Epithelial cell of esophagus (primary cell): ENCODE measurements around the gene DMBX1.

ENCODE experiments used
- DNase-seq: peaks from one replicate; pipeline ENCODE4 v3.0.0; 2010; ENCODE audit warnings: low read depth
- H3K4me3 ChIP-seq: 2 replicates; pipeline ENCODE4 v1.5.1; 2011; ENCODE audit warnings: mild to moderate bottlenecking, low read length, control low read depth
- TF ChIP-seq, protein P1 (sequence below): IDR thresholded peaks from 2 replicates; pipeline ENCODE4 v1.5.1; 2011; ENCODE audit warnings: low read depth, mild to moderate bottlenecking, low read length, control low read depth, inconsistent platforms; ENCODE audit not compliant: insufficient read depth; ENCODE audit errors: missing control alignments

The DMBX1 gene

DNA sequence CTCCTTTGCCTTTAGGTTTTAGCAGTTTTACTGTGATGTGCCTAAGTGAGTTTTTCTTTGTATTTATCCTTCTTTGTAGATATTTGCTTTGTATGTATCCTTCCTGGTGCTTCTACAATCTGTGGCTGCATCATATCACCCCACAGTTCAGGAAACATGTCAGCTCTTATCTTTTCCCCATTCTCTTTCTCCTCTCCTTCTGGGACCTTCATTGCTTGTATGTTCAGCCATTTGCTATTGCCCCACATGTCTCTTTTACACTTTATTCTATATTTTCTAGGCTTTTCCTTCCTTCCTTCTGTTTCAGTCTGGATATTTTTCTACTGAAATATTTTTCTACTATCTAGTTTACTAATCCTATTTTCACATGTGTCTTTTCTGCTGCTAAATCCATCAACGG is 46.9 kb downstream of the DMBX1 start:
- TF ChIP-seq, protein P1, sequence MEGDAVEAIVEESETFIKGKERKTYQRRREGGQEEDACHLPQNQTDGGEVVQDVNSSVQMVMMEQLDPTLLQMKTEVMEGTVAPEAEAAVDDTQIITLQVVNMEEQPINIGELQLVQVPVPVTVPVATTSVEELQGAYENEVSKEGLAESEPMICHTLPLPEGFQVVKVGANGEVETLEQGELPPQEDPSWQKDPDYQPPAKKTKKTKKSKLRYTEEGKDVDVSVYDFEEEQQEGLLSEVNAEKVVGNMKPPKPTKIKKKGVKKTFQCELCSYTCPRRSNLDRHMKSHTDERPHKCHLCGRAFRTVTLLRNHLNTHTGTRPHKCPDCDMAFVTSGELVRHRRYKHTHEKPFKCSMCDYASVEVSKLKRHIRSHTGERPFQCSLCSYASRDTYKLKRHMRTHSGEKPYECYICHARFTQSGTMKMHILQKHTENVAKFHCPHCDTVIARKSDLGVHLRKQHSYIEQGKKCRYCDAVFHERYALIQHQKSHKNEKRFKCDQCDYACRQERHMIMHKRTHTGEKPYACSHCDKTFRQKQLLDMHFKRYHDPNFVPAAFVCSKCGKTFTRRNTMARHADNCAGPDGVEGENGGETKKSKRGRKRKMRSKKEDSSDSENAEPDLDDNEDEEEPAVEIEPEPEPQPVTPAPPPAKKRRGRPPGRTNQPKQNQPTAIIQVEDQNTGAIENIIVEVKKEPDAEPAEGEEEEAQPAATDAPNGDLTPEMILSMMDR = no peak
- no peak overlapping the region for H3K4me3 ChIP-seq
- DNase-seq = no peak

DNA sequence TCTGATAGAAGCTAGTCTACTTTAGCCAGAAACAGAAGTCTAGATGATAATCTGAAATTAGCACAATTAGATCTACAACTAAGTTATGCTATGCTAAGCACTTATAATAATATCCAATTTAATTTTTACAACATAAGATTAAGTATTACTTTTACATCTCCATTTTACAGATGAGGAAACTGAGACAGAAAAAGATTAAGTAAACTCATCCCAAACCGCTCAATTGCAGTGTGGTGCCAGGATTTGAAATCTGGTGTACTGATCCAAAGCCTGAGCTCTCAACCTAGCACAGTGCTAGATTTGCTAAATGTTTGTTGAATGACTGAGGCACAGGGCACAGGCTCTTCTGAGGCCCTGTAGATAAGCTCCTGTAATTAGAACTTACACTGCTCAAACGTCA is 48.0 kb downstream of the DMBX1 start:
- no peak for DNase-seq
- H3K4me3 ChIP-seq = no peak overlapping the region
- TF ChIP-seq, protein P1 = no peak

DNA sequence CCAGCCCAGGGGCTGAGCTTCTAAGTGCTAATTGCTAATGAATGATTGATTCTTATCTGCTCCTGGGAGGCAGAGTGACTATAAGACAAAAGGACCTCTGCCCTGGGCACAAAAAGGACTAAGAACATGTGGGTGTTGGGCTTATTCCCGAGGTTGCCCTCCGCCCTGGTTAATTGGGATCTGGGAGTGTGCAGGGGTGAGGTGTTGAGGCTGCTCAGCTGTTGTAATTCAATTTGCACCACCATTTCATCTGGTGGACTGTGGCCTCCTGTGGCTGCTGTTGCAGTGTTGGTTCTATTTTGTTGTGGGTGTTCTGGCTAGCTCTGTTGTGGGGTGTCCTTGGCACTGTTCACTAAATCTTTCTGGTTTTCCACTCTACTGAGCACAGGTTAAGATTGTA is 48.5 kb downstream of the DMBX1 start:
- no peak for DNase-seq
- H3K4me3 ChIP-seq = no peak overlapping the region
- TF ChIP-seq, protein P1 = no peak
